Left ventricle myocardium inferior (tissue), 1 donor: ENCODE data around the gene ZFP36L2. TPM values are rescaled to one million over a fixed set of nuclear protein-coding genes. Genes with fewer than 3 reads are reported as not detected.

Source experiments
- DNase-seq: peaks from one replicate; pipeline ENCODE4 v3.0.0-alpha.2; 2020
- H3K27ac ChIP-seq: fragments of 200-600 bp; replicated peaks from 2 replicates; pipeline ENCODE4 v1.8.0; 2021
- H3K27me3 ChIP-seq: fragments of 200-600 bp; 2 replicates; pipeline ENCODE4 v1.8.0; 2021; ENCODE audit warnings: low read depth
- H3K36me3 ChIP-seq: fragments of 200-600 bp; 2 replicates; pipeline ENCODE4 v1.8.0; 2021
- H3K4me1 ChIP-seq: fragments of 200-600 bp; 2 replicates; pipeline ENCODE4 v1.8.0; 2021
- H3K4me3 ChIP-seq: fragments of 200-600 bp; 2 replicates; pipeline ENCODE4 v1.8.0; 2021; ENCODE audit warnings: mild to moderate bottlenecking, moderate library complexity
- H3K9me3 ChIP-seq: fragments of 200-600 bp; replicated peaks from 2 replicates; pipeline ENCODE4 v1.8.0; 2021
- CTCF ChIP-seq: fragments of 200-600 bp; IDR thresholded peaks from 2 replicates; pipeline ENCODE4 v1.8.0; 2021; ENCODE audit warnings: antibody characterized with exemption, mild to moderate bottlenecking, borderline replicate concordance
- intact Hi-C: fragments of 100-400 bp; cut with micrococcal nuclease; formaldehyde crosslinking; loops from one replicate; pipeline ENCODE4 v1.11.0; 2022
- total RNA-seq: library from RNA; stranded (reverse); fragmentation: NEBNext Ultra II Directional; extraction: Animal tissue kit (Norgen Biotek cat#: 25700); gene quantifications from one replicate; pipeline ENCODE4 v1.2.1, GENCODE V29; 2021
- donor health status: DM: no; HTN: yes; CAD: no; lungs with severe emphysema.

Gene ZFP36L2
- total RNA-seq, 1 donor from 2014 or later = 48.5 TPM

- H3K27ac ChIP-seq = peak overlapping the region; percentile 92
- DNase-seq = peak; percentile 67
Measured at GRCh38 chr2:43266711-43267111, 40.3 kb upstream of the ZFP36L2 start.

GRCh38 chr2:43265421-43265820 lies 39.0 kb upstream of the ZFP36L2 start:
- H3K4me1 ChIP-seq = peaks cover 58% of the 10 kb centered on the region
- peak overlapping the region; percentile 92 for H3K27ac ChIP-seq
- H3K36me3 ChIP-seq = no peaks in the 10 kb centered on the region
- peak; percentile 56 for DNase-seq
- no peaks in the 10 kb centered on the region for H3K27me3 ChIP-seq
- no peak overlapping the region for H3K4me3 ChIP-seq
- H3K9me3 ChIP-seq = no peaks in the 10 kb centered on the region
- intact Hi-C loops = no loop called here
- TF ChIP-seq CTCF = no peak

More at GRCh38 chr2:43266711-43267111, 40.3 kb upstream of the ZFP36L2 start:
- no peaks in the 10 kb centered on the region for H3K36me3 ChIP-seq
- H3K9me3 ChIP-seq = no peaks in the 10 kb centered on the region
- H3K4me3 ChIP-seq = no peak overlapping the region
- TF ChIP-seq CTCF = no peak
- H3K4me1 ChIP-seq = peaks cover 67% of the 10 kb centered on the region
- no peaks in the 10 kb centered on the region for H3K27me3 ChIP-seq
- intact Hi-C loops = no loop called here

GRCh38 chr2:43265001-43265400 lies 38.6 kb upstream of the ZFP36L2 start:
- H3K36me3 ChIP-seq = no peaks in the 10 kb centered on the region
- intact Hi-C loops = no loop called here
- H3K27me3 ChIP-seq = no peaks in the 10 kb centered on the region
- peak overlapping the region; percentile 92 for H3K27ac ChIP-seq
- TF ChIP-seq CTCF = no peak
- H3K4me3 ChIP-seq = no peak overlapping the region
- peaks cover 54% of the 10 kb centered on the region for H3K4me1 ChIP-seq
- DNase-seq = peak; percentile 73
- no peaks in the 10 kb centered on the region for H3K9me3 ChIP-seq

GRCh38 chr2:43262951-43263350 lies 36.5 kb upstream of the ZFP36L2 start:
- no peak overlapping the region for H3K27ac ChIP-seq
- TF ChIP-seq CTCF = no peak
- H3K27me3 ChIP-seq = no peaks in the 10 kb centered on the region
- peaks cover 34% of the 10 kb centered on the region for H3K4me1 ChIP-seq
- H3K9me3 ChIP-seq = no peaks in the 10 kb centered on the region
- H3K36me3 ChIP-seq = no peaks in the 10 kb centered on the region
- intact Hi-C loops = no loop called here
- no peak overlapping the region for H3K4me3 ChIP-seq
- no peak for DNase-seq

GRCh38 chr2:43262239-43262638 lies 35.8 kb upstream of the ZFP36L2 start:
- Histone ChIP-seq H3K9me3 (no peaks in the 10 kb centered on the region), H3K4me1 (peaks cover 31% of the 10 kb centered on the region), H3K4me3 (no peak overlapping the region), H3K27me3 (no peaks in the 10 kb centered on the region), H3K27ac (no peak overlapping the region), H3K36me3 (no peaks in the 10 kb centered on the region)
- no peak for TF ChIP-seq CTCF
- DNase-seq = no peak
- intact Hi-C loops = no loop called here

- Histone ChIP-seq H3K4me3 (no peak overlapping the region), H3K27ac (no peak overlapping the region), H3K4me1 (peaks cover 18% of the 10 kb centered on the region), H3K27me3 (no peaks in the 10 kb centered on the region), H3K9me3 (no peaks in the 10 kb centered on the region), H3K36me3 (no peaks in the 10 kb centered on the region)
- no peak for DNase-seq
- intact Hi-C loops = no loop called here
- no peak for TF ChIP-seq CTCF
Measured at GRCh38 chr2:43259512-43259911, 33.1 kb upstream of the ZFP36L2 start.
